Naive thymus-derived CD4-positive, alpha-beta T cell (primary cell): ENCODE data around the gene CYP11A1. TPM values are rescaled to one million over a fixed set of nuclear protein-coding genes. Genes with fewer than 3 reads are reported as not detected.

Source experiments
- ATAC-seq: fragments of 150-1000 bp; cut with Tn5 transposase; 2 replicates; pipeline ENCODE4 v1.10.0; 2021; ENCODE audit warnings: mild to moderate bottlenecking, moderate library complexity
- CTCF ChIA-PET: fragments of 350-600 bp; sonication (Branson Sonifier 250); formaldehyde crosslinking; loops from one replicate; lab custom pipeline; 2021; ENCODE audit warnings: antibody characterized with exemption; lab: Charles Lee
- POLR2A ChIA-PET: fragments of 350-600 bp; sonication (Branson Sonifier 250); formaldehyde crosslinking; loops from one replicate; lab custom pipeline; 2021; ENCODE audit warnings: antibody characterized with exemption, inconsistent platforms; lab: Charles Lee
- DNase-seq, 9 donors: peaks; one replicate each; pipeline versions ENCODE4 v3.0.0 to v3.0.0-alpha.2; 2020 to 2022; ENCODE audit warnings: mixed read lengths in 1 of 9
- H3K27ac ChIP-seq: one replicate; pipeline ENCODE4 v1.7.0; 2013; ENCODE audit warnings: mild to moderate bottlenecking, low read depth, low read length, moderate library complexity
- H3K27me3 ChIP-seq, 2 donors: one replicate each; pipeline ENCODE4 v1.7.0; 2013; ENCODE audit warnings: low read length in 2 of 2, mild to moderate bottlenecking in 2 of 2, moderate library complexity in 2 of 2; ENCODE audit not compliant: control insufficient read depth in 2 of 2, insufficient read depth in 2 of 2
- H3K36me3 ChIP-seq, 3 experiments: 1 replicate in 2 of 3; 2 replicates in 1 of 3; pipeline ENCODE4 v1.7.0; 2013; ENCODE audit warnings: low read length in 3 of 3, mild to moderate bottlenecking in 3 of 3, moderate library complexity in 1 of 3; ENCODE audit not compliant: insufficient read depth in 3 of 3, control insufficient read depth in 2 of 3
- H3K4me1 ChIP-seq, 2 donors: one replicate each; pipeline ENCODE4 v1.7.0; 2013; ENCODE audit warnings: low read length in 2 of 2, mild to moderate bottlenecking in 2 of 2, moderate library complexity in 1 of 2; ENCODE audit not compliant: control insufficient read depth in 2 of 2, insufficient read depth in 2 of 2
- H3K4me3 ChIP-seq: 2 replicates; pipeline ENCODE4 v1.7.0; 2013; ENCODE audit warnings: mild to moderate bottlenecking, low read length
- H3K9me3 ChIP-seq, 3 experiments: 1 replicate in 2 of 3; 2 replicates in 1 of 3; pipeline ENCODE4 v1.7.0; 2013; ENCODE audit warnings: low read length in 3 of 3; ENCODE audit not compliant: control insufficient read depth in 2 of 3
- H3K27ac Mint-ChIP-seq, 9 donors: one replicate each; pipeline ENCODE4 v1.8.0; 2020 to 2022; ENCODE audit warnings: mixed read lengths in 9 of 9, mild to moderate bottlenecking in 8 of 9, moderate library complexity in 5 of 9, inconsistent platforms in 2 of 9
- H3K27me3 Mint-ChIP-seq, 5 donors: one replicate each; pipeline ENCODE4 v1.8.0; 2021 to 2022; ENCODE audit warnings: mixed read lengths in 5 of 5, mild to moderate bottlenecking in 1 of 5
- H3K36me3 Mint-ChIP-seq, 5 donors: one replicate each; pipeline ENCODE4 v1.8.0; 2020 to 2022; ENCODE audit warnings: mixed read lengths in 5 of 5, mild to moderate bottlenecking in 3 of 5, inconsistent platforms in 1 of 5
- H3K4me1 Mint-ChIP-seq, 7 donors: one replicate each; pipeline ENCODE4 v1.8.0; 2020 to 2022; ENCODE audit warnings: mixed read lengths in 7 of 7, mild to moderate bottlenecking in 3 of 7, inconsistent platforms in 1 of 7
- H3K4me3 Mint-ChIP-seq, 10 donors: one replicate each; pipeline ENCODE4 v1.8.0; 2020 to 2022; ENCODE audit warnings: mild to moderate bottlenecking in 10 of 10, mixed read lengths in 10 of 10, moderate library complexity in 6 of 10, inconsistent platforms in 2 of 10
- H3K9me3 Mint-ChIP-seq, 11 donors: one replicate each; pipeline ENCODE4 v1.8.0; 2020 to 2022; ENCODE audit warnings: mixed read lengths in 11 of 11, mild to moderate bottlenecking in 4 of 11, inconsistent platforms in 1 of 11, moderate library complexity in 1 of 11
- intact Hi-C, 2 donors: fragments of 100-400 bp; cut with micrococcal nuclease; formaldehyde crosslinking; loops; one replicate each; pipeline ENCODE4 v1.15.1; 2023
- polyA plus RNA-seq, 2 donors: library from polyadenylated mRNA; unstranded; fragments of 300-500 nt; fragmentation: Illumina TruSeq; gene quantifications; one replicate each; pipeline ENCODE4 v1.2.3, GENCODE V29; 2021
- total RNA-seq, 6 experiments: library from RNA in 5 of 6; stranded (reverse) in 5 of 6; gene quantifications; 1 replicate in 5 of 6; 2 replicates in 1 of 6; pipeline ENCODE4 v1.2.3 and lab custom pipeline; 2021 to 2026

The CYP11A1 gene
- total and polyA plus RNA-seq, 7 experiments from 2014 or later, result 0.58 to 1.0 TPM; not detected in 5

GRCh38 chr15:74319596-74320351 lies 47.7 kb downstream of the CYP11A1 start:
- Histone ChIP-seq H3K27me3 (no peaks in the 10 kb centered on the region), H3K36me3 (no peaks in the 10 kb centered on the region), H3K9me3 (no peaks in the 10 kb centered on the region), H3K4me3 (no peak overlapping the region), H3K27ac (no peak overlapping the region), H3K4me1 (peaks cover 11 to 14% of the 10 kb centered on the region in 2 donors)
- DNase-seq, result peak in 2 of 9 donors; percentile 5 to 8
- Mint-ChIP-seq H3K36me3 (no peaks in the 10 kb centered on the region), H3K4me1 (peaks cover 12 to 32% (median 23%) of the 10 kb centered on the region in 7 donors), H3K4me3 (peak overlapping the region in 1 of 10 donors; percentile 33), H3K9me3 (no peaks in the 10 kb centered on the region), H3K27me3 (peaks cover 0 to 1% (median 0%) of the 10 kb centered on the region in 5 donors), H3K27ac (peak overlapping the region in 4 of 9 donors; percentile 47 to 70 (median 56))
- intact Hi-C loops, result loop anchor here in 1 of 2 donors (10.0 kb wide), 1 partner anchor 265 kb away; no protein-coding TSS in a partner anchor
- ATAC-seq, result no peak
- POLR2A ChIA-PET, result no interaction called here
- CTCF ChIA-PET, result interaction anchor here (1.3 to 1.5 kb wide), 2 partner anchors 345 to 347 kb away, joined by 4 to 10 read pairs; no protein-coding TSS in a partner anchor

- no peaks in the 10 kb centered on the region for H3K36me3 ChIP-seq
- no peaks in the 10 kb centered on the region for H3K27me3 ChIP-seq
- H3K27ac Mint-ChIP-seq, result peak overlapping the region in 1 of 9 donors; percentile 65
- no peaks in the 10 kb centered on the region for H3K27me3 Mint-ChIP-seq
- H3K4me3 Mint-ChIP-seq, result no peak overlapping the region
- peaks cover 11 to 20% of the 10 kb centered on the region in 2 donors for H3K4me1 ChIP-seq
- peaks cover 13 to 33% (median 30%) of the 10 kb centered on the region in 7 donors for H3K4me1 Mint-ChIP-seq
- H3K27ac ChIP-seq, result no peak overlapping the region
- no peak overlapping the region for H3K4me3 ChIP-seq
- no peaks in the 10 kb centered on the region for H3K36me3 Mint-ChIP-seq
- no peak for ATAC-seq
- H3K9me3 Mint-ChIP-seq, result no peaks in the 10 kb centered on the region
- no peaks in the 10 kb centered on the region for H3K9me3 ChIP-seq
- DNase-seq, result no peak
- ChIA-PET CTCF (interaction anchor here (1.0 to 1.5 kb wide), 3 partner anchors 192 to 346 kb away, joined by 3 to 10 read pairs (median 4); no protein-coding TSS in a partner anchor), POLR2A (no interaction called here)
- intact Hi-C loops, result no loop called here
Measured at GRCh38 chr15:74319138-74319460, 48.3 kb downstream of the CYP11A1 start.

GRCh38 chr15:74318376-74319137 lies 48.9 kb downstream of the CYP11A1 start:
- CTCF ChIA-PET, result interaction anchor here (1.0 to 1.5 kb wide), 2 partner anchors 192 to 344 kb away, joined by 3 to 4 read pairs; no protein-coding TSS in a partner anchor

GRCh38 chr15:74317820-74318375 lies 49.5 kb downstream of the CYP11A1 start:
- Mint-ChIP-seq H3K4me1 (peaks cover 15 to 35% (median 32%) of the 10 kb centered on the region in 7 donors), H3K9me3 (no peaks in the 10 kb centered on the region), H3K4me3 (peak overlapping the region in 1 of 10 donors; percentile 39), H3K27ac (peak overlapping the region in 1 of 9 donors; percentile 24), H3K36me3 (no peaks in the 10 kb centered on the region), H3K27me3 (no peaks in the 10 kb centered on the region)
- peaks cover 11 to 20% of the 10 kb centered on the region in 2 donors for H3K4me1 ChIP-seq
- H3K9me3 ChIP-seq, result no peaks in the 10 kb centered on the region
- H3K27me3 ChIP-seq, result no peaks in the 10 kb centered on the region
- ATAC-seq (no peak), DNase-seq (no peak)
- ChIA-PET CTCF (interaction anchor here (1.0 kb wide), 1 partner anchor 191 kb away, joined by 3 read pairs; no protein-coding TSS in a partner anchor), POLR2A (no interaction called here)
- H3K36me3 ChIP-seq, result no peaks in the 10 kb centered on the region
- no peak overlapping the region for H3K4me3 ChIP-seq
- H3K27ac ChIP-seq, result no peak overlapping the region
- intact Hi-C loops, result no loop called here

More at GRCh38 chr15:74318376-74319137, 48.9 kb downstream of the CYP11A1 start:
- no peaks in the 10 kb centered on the region for H3K27me3 Mint-ChIP-seq
- Histone ChIP-seq H3K36me3 (no peaks in the 10 kb centered on the region), H3K4me3 (no peak overlapping the region), H3K27ac (no peak overlapping the region), H3K27me3 (no peaks in the 10 kb centered on the region), H3K4me1 (peaks cover 11 to 20% of the 10 kb centered on the region in 2 donors), H3K9me3 (no peaks in the 10 kb centered on the region)
- no peak overlapping the region for H3K4me3 Mint-ChIP-seq
- no peak for ATAC-seq
- H3K27ac Mint-ChIP-seq, result peak overlapping the region in 2 of 9 donors; percentile 58 to 65
- H3K4me1 Mint-ChIP-seq, result peaks cover 15 to 35% (median 32%) of the 10 kb centered on the region in 7 donors
- no peaks in the 10 kb centered on the region for H3K36me3 Mint-ChIP-seq
- DNase-seq, result no peak
- intact Hi-C loops, result no loop called here
- no peaks in the 10 kb centered on the region for H3K9me3 Mint-ChIP-seq
- POLR2A ChIA-PET, result no interaction called here

GRCh38 chr15:74316141-74316540 lies 51.3 kb downstream of the CYP11A1 start:
- POLR2A ChIA-PET, result no interaction called here
- H3K27me3 Mint-ChIP-seq, result no peaks in the 10 kb centered on the region
- CTCF ChIA-PET, result no interaction called here
- H3K4me1 ChIP-seq, result peaks cover 11 to 20% of the 10 kb centered on the region in 2 donors
- no peak overlapping the region for H3K4me3 Mint-ChIP-seq
- no peak overlapping the region for H3K27ac ChIP-seq
- peak overlapping the region in 3 of 9 donors; percentile 11 to 46 (median 32) for H3K27ac Mint-ChIP-seq
- intact Hi-C loops, result no loop called here
- H3K36me3 ChIP-seq, result no peaks in the 10 kb centered on the region
- peaks cover 15 to 35% (median 32%) of the 10 kb centered on the region in 7 donors for H3K4me1 Mint-ChIP-seq
- H3K9me3 Mint-ChIP-seq, result no peaks in the 10 kb centered on the region
- no peak overlapping the region for H3K4me3 ChIP-seq
- no peaks in the 10 kb centered on the region for H3K9me3 ChIP-seq
- no peaks in the 10 kb centered on the region for H3K27me3 ChIP-seq
- ATAC-seq (no peak), DNase-seq (no peak)
- no peaks in the 10 kb centered on the region for H3K36me3 Mint-ChIP-seq

- H3K27ac Mint-ChIP-seq, result peak overlapping the region in 8 of 9 donors; percentile 32 to 91 (median 68)
- Histone ChIP-seq H3K4me1 (peaks cover 11 to 20% of the 10 kb centered on the region in 2 donors), H3K27ac (no peak overlapping the region), H3K4me3 (no peak overlapping the region), H3K36me3 (no peaks in the 10 kb centered on the region), H3K27me3 (no peaks in the 10 kb centered on the region), H3K9me3 (no peaks in the 10 kb centered on the region)
- intact Hi-C loops, result no loop called here
- no peaks in the 10 kb centered on the region for H3K9me3 Mint-ChIP-seq
- CTCF ChIA-PET, result no interaction called here
- H3K27me3 Mint-ChIP-seq, result no peaks in the 10 kb centered on the region
- POLR2A ChIA-PET, result no interaction called here
- peak overlapping the region in 9 of 10 donors; percentile 6 to 75 (median 59) for H3K4me3 Mint-ChIP-seq
- no peak for DNase-seq
- peak; percentile 17 for ATAC-seq
- no peaks in the 10 kb centered on the region for H3K36me3 Mint-ChIP-seq
- peaks cover 14 to 35% (median 32%) of the 10 kb centered on the region in 7 donors for H3K4me1 Mint-ChIP-seq
Measured at GRCh38 chr15:74315626-74316025, 51.8 kb downstream of the CYP11A1 start.
